Gastroesophageal sphincter (tissue), 3 donors: ENCODE measurements around the gene BICD1.

Source experiments
- CTCF ChIP-seq, 4 experiments: fragments of 200-600 bp in 2 of 4; fragments of 450-650 bp in 2 of 4; sonication (generic) in 1 of 4; IDR thresholded peaks; one replicate each; pipeline ENCODE4 v1.5.1; 2017 to 2019; ENCODE audit warnings: antibody characterized with exemption in 4 of 4, mild to moderate bottlenecking in 2 of 4, moderate library complexity in 2 of 4
- EP300 ChIP-seq: sonication (generic); formaldehyde crosslinking; IDR thresholded peaks from one replicate; pipeline ENCODE4 v1.6.1; 2017; ENCODE audit warnings: antibody characterized with exemption, mild to moderate bottlenecking
- POLR2A ChIP-seq, 2 donors: fragments of 450-650 bp; IDR thresholded peaks; one replicate each; pipeline ENCODE4 v1.6.1; 2017; ENCODE audit warnings: antibody characterized with exemption in 2 of 2, mild to moderate bottlenecking in 2 of 2, moderate library complexity in 1 of 2
- POLR2AphosphoS5 ChIP-seq: sonication (generic); formaldehyde crosslinking; IDR thresholded peaks from one replicate; pipeline ENCODE4 v1.6.1; 2017; ENCODE audit warnings: antibody characterized with exemption

- TF ChIP-seq CTCF (IDR thresholded peaks at IDR 0.05) (no peak), EP300 (no peak), POLR2AphosphoS5 (no peak), POLR2A (IDR thresholded peaks at IDR 0.05) (no peak)
Measured at GRCh38 chr12:32100361-32100760, 6.3 kb upstream of the BICD1 start.
